IMR-90 (cell line): Measurements from ENCODE around the gene DNAJC30.

Experiments used
- BHLHE40 ChIP-seq: fragments of 150-350 bp; IDR thresholded peaks from 2 replicates; pipeline ENCODE4 v1.6.1; 2016; ENCODE audit warnings: mild to moderate bottlenecking, low read depth, low read length
- CTCF ChIP-seq: conservative IDR thresholded peaks from 2 replicates; pipeline ENCODE4 v1.5.1; 2012; ENCODE audit warnings: mild to moderate bottlenecking, low read depth, low read length, improper control_type of control experiment
- MAFK ChIP-seq: IDR thresholded peaks from 2 replicates; pipeline ENCODE4 v1.6.1; 2012; ENCODE audit warnings: low read depth, low read length, improper control_type of control experiment
- POLR2A ChIP-seq: IDR thresholded peaks from 2 replicates; pipeline ENCODE4 v1.6.1; 2012; ENCODE audit warnings: mild to moderate bottlenecking, low read depth, low read length
- RAD21 ChIP-seq: IDR thresholded peaks from 2 replicates; pipeline ENCODE4 v1.6.1; 2012; ENCODE audit warnings: low read length, improper control_type of control experiment
- SMC3 ChIP-seq: fragments of 150-350 bp; IDR thresholded peaks from 2 replicates; pipeline ENCODE4 v1.6.1; 2016; ENCODE audit warnings: low read depth, mild to moderate bottlenecking, antibody characterized with exemption, low read length, moderate library complexity

- TF ChIP-seq SMC3 (no peak), CTCF (no peak), POLR2A (no peak), MAFK (no peak), BHLHE40 (no peak), RAD21 (no peak)
These were observed 35.3 kb downstream of the DNAJC30 start for GRCh38 chr7:73647725-73648592.
